GM19438 (cell line): ENCODE data around the gene ATF7.

Experiments used
- ATAC-seq: cut with Tn5 transposase; IDR thresholded peaks from one replicate; pipeline ENCODE4 v1.9.1; 2021; ENCODE audit warnings: low read depth; ENCODE audit not compliant: unreplicated experiment

The ATF7 gene

DNA sequence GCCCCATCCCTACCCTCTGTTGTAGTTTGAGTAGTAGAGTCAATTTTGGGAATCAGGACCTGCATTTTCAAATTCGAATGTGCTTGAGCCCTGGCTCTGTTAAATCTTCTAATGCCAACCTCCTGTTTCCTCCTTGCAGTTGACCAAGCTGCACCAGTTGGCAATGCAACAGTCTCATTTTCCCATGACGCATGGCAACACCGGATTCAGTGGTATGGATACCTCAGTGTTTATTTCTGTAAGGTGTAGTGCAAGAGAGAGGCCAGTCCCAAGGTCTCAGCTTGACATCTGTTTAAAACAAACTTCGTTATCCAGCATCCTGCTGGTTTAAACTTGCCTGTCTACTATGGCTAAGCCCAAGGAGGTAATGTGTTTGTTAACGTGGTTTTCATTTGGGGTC lies 159.1 kb downstream of the ATF7 start:
- ATAC-seq = no peak

DNA sequence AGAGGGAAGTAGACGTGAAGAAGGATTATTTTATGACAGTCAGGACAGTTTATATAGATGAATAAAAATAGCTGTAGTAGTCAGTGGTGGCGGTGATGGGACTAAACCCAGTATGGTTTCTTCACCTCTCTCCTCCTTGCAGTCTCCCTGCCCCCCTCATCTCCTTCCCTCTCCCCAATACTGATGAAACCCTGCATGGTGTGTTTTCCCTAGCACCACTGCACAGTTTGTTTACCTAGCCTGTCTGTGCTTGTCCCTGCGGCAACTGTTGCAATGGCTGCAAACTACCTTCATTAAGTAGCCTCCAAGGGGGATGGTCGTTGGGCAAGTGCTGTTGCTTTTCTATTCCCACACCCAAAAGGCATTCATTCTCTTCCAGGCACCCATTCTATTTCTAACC lies 159.5 kb downstream of the ATF7 start:
- no peak for ATAC-seq

DNA sequence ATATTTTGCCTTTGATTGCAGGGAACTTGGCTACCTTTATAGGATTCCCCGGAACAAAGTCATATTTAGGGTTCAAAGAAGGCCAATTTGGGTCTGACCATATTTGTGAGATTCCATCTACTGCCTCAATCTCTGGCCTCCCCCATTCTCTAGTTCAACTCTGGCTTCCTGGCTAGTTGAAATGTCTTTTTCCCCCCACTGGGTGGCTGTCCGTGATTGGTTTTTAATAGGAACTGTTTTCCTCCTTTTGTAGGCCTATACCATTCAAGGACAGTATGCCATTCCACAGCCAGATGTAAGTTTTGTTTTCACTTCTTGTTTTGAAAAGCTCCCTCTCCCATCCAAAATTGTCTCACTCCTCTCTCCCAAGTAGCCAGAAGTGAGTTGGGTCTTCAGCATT lies 160.5 kb downstream of the ATF7 start:
- ATAC-seq = no peak

DNA sequence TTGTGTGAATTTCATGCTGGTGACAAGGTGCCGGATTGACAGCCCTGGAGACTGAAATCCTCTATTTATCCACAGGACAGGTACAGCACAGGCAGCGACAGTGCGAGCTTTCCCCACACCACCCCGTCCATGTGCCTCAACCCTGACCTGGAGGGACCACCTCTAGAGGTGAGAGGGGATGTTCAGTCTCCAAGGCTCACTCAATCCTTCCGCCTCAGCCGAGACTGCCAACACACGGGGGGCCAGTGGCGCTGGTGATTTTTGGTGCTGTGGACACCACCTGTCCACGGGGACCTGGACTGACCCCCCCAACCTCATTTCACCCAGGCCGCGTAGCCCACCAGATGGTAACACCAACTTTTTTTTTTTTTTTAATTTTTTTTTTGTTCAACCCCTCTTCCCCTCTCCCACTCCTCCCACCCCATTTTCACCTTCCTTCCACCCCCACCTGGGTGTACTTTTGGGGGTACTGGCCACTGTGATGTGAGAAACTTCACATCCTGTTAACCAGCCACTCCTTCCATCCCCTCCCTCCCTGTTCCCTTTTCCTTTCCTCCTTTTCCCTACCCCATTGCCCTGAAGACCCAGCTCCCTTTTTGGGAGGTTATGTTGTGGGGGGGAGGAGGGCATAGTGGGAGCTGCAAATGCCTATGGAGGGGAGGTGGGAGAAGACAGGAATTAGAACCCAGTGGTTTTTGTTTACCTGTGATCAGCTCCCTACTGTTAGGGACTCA lies 161.3 kb downstream of the ATF7 start:
- no peak for ATAC-seq

DNA sequence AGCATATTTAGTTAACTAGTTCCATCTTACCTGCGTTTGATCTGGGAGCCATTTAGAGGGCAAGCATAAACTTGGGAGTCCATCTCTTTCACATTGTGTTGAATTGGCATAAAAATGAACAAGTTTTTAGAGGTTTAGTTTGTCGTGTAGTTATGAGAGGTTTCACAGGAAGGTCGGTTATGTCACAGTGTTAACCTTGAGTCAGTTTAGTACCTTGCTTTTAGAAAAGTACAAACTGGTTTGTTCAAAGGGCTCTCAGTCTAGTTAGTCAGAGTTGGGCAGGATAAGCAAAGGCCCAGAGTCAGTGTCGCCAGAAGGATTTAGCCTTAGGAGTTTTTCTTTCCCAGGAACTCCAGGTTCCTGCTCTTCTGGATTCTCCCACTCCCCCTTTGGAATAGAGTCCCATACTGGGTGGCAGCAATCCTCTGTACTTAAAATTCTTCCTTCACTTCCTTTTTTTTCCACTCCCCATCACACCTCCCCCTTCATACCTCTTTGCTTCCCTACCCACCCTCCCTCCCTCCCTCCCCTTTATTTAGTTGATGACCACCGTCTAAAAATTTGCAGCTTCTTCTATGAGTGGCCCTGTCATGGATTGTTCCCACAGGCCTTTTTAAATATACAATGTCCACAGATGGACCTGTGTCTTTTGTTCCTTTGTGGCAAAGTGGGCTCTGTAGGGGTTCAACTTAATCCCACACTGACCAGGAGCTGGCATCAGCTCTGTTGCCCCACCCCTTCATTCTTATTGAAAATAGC lies 162.2 kb downstream of the ATF7 start:
- no peak for ATAC-seq

DNA sequence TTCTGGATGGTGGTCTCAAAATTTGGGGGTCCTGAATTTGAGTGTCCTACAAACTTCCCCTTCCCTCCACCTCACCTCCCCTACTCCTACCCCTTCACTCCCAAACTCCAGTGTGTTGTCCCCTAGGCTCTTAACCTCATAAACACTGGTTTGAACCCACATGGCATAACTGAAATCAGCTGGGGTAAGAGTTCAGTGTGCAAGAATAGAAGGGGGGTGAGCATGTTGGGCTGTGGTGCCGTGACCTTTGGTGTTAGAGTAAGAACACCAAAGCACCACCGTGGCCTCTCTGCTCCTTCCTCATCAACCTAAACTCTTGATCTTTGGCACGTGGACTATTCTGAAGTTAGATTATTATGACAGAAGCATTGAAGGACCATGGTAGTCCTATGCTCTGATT lies 163.2 kb downstream of the ATF7 start:
- ATAC-seq = no peak

DNA sequence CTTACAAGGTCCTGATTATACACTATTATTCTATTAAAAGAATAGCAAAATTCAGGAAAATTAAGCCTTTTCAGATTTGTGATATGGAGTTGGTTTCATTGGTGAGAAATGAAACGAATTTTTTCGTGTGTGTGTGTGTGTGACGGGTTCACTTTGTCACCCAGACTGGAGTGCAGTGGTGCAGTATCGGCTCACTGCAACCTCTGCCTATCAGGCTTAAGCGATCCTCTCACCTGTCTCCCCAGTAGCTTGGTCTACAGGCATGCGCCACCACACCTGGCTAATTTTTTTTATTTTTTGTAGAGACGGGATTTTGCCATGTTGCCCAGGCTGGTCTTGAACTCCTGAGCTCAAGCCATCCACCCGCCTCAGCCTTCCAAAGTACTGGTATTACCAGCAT lies 164.6 kb downstream of the ATF7 start:
- ATAC-seq = no peak

DNA sequence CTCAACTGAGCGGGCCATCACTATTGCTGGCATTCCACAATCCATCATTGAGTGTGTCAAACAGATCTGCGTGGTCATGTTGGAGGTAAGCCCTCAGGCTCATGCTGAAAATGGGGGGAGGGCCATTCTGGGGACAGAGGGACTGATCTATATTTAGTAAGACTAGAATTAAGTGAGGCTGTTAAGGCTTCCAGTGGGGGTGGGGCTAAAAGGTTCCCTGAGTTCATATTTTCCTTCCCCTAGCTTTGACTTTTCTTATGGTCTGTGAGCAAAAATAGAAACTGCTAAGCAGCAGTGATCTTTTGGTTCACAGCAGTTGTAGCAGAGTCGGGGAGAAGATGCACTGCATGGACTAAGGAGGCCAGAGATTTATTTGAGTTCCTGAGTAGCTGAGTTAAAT lies 165.1 kb downstream of the ATF7 start:
- ATAC-seq = no peak

DNA sequence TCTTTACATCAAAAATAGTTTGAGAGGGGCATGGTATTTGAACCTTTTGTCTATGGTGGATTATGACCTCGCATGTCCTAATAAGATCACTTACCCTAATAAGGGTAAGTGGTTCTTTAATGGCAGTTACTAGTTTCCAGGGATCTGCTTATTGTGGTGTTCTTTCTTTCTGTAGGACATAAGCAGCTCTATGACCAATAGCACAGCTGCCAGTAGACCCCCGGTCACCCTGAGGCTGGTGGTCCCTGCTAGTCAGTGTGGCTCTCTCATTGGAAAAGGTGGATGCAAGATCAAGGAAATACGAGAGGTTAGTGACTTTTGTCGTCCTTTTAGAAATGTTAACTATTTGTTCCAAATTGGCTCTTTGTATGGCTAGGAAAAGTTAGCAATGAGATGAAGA lies 167.1 kb downstream of the ATF7 start:
- no peak for ATAC-seq
